Subcutaneous abdominal adipose tissue (tissue), 5 donors: ENCODE results near the gene GRID1.
"Not testable (repeated sequence)": the region's sequence is repeated elsewhere in the genome, so short reads cannot be mapped to it uniquely, and the experiment has no call there.

ENCODE experiments used
- H3K27ac ChIP-seq: one replicate; pipeline ENCODE4 v1.7.0; 2013; ENCODE audit warnings: low read depth, mild to moderate bottlenecking, inconsistent platforms, low read length, moderate library complexity
- H3K27me3 ChIP-seq, 5 donors: one replicate each; pipeline ENCODE4 v1.7.0; 2013; ENCODE audit warnings: low read length in 5 of 5, inconsistent platforms in 1 of 5; ENCODE audit not compliant: control insufficient read depth in 5 of 5, insufficient read depth in 4 of 5
- H3K36me3 ChIP-seq, 5 donors: one replicate each; pipeline ENCODE4 v1.7.0; 2013; ENCODE audit warnings: low read length in 5 of 5; ENCODE audit not compliant: control insufficient read depth in 5 of 5, insufficient read depth in 5 of 5
- H3K4me1 ChIP-seq, 5 donors: one replicate each; pipeline ENCODE4 v1.7.0; 2013; ENCODE audit warnings: low read length in 5 of 5, mild to moderate bottlenecking in 3 of 5, moderate library complexity in 1 of 5; ENCODE audit not compliant: control insufficient read depth in 5 of 5, insufficient read depth in 5 of 5
- H3K4me3 ChIP-seq, 5 donors: one replicate each; pipeline ENCODE4 v1.7.0; 2013; ENCODE audit warnings: low read length in 5 of 5, low read depth in 1 of 5
- H3K9ac ChIP-seq, 5 donors: one replicate each; pipeline ENCODE4 v1.7.0; 2013; ENCODE audit warnings: low read length in 5 of 5, mild to moderate bottlenecking in 4 of 5, moderate library complexity in 3 of 5
- H3K9me3 ChIP-seq, 5 donors: one replicate each; pipeline ENCODE4 v1.7.0; 2013; ENCODE audit warnings: low read length in 5 of 5; ENCODE audit not compliant: control insufficient read depth in 5 of 5
- donor health status: healthy.
- donor health status: healthy.
- donor health status: healthy.
- donor health status: healthy.
- donor health status: healthy.

Gene GRID1

DNA sequence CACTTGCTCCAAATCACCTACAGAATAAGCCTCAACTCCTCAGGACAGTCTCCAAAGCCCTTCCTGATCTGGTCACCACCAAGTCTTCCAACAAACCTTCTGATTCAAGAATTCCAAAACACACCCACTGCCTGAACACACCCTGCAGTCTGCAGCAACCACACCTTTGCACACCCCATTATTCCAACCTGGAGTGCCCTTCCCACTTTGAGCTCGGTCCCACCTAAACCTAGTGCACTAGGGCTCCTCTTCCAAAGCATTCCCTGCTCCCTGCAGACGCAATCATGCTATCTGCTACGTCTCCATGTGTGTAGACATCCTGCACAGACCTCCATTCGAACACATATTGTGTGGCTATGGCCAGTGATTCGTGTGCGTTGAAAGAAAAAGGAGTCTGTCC lies 289.3 kb downstream of the GRID1 start:
- Histone ChIP-seq H3K27me3 (peaks cover 0 to 5% (median 0%) of the 10 kb centered on the region in 5 donors), H3K9me3 (no peaks in the 10 kb centered on the region), H3K36me3 (no peaks in the 10 kb centered on the region), H3K9ac (no peak overlapping the region), H3K4me3 (no peak overlapping the region), H3K27ac (no peak overlapping the region), H3K4me1 (no peaks in the 10 kb centered on the region)

DNA sequence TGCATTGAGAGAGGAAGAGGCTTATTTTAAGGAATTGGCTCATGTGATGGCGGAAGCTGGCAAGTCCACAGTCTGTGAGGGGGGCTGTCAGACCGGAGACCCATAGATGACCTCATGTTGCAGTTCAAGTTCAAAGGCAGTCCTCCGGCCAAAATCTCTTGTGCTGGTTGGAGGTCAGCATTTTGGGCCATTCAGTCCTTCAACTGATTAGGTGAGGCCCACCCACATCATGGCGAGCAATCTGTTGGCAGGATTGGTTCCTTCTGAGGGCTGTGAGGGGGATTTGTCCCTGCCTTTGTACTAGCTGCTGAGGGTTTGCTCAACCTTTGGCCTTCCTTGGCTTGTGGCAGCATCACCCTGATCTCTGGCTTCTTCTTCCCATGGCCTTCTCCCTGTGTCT lies 290.1 kb downstream of the GRID1 start:
- not testable (repeated sequence) for H3K27ac ChIP-seq, H3K27me3 ChIP-seq, H3K4me3 ChIP-seq, H3K9ac ChIP-seq, H3K4me1 ChIP-seq, H3K9me3 ChIP-seq, H3K36me3 ChIP-seq

DNA sequence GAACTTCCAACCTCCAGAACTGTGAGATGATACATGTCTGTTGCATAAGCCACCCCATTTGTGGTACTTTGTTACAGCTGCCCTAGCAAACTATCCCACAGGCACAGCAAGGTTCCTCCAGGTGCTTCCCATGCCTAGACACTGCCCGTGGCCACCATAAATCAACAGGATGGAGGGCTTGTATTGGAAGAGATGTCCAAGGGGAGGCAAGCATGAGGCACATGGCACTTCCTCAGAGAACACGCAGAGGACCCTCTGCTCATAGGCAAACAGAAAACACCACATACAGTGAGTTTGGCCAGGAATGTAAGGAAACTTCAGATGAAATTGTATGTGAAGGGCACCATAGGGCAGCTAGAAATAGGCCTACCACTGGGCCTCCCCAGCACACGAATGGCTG lies 291.1 kb downstream of the GRID1 start:
- H3K9me3 ChIP-seq, result no peaks in the 10 kb centered on the region
- no peak overlapping the region for H3K9ac ChIP-seq
- no peak overlapping the region for H3K4me3 ChIP-seq
- H3K4me1 ChIP-seq, result no peaks in the 10 kb centered on the region
- H3K27ac ChIP-seq, result no peak overlapping the region
- H3K36me3 ChIP-seq, result no peaks in the 10 kb centered on the region
- H3K27me3 ChIP-seq, result peaks cover 0 to 3% (median 0%) of the 10 kb centered on the region in 5 donors

DNA sequence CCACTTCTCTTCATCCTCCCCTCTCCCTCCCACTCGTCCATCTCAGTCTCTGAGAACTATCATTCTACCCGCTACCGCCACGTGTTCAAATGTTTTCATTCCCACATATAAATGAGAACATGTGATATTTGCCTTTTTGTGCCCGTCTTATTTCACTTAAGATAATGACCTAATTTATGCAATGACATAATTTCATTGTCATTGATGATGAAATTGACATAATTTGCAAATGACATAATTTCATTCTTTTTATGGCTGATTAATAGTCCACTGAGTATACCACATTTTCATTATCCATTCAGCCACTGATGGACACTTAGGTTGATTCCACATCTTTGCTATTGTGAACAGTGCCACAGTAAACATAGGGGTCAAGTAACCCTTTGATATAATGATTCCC lies 292.3 kb downstream of the GRID1 start:
- Histone ChIP-seq H3K36me3 (no peaks in the 10 kb centered on the region), H3K9me3 (no peaks in the 10 kb centered on the region), H3K27ac (no peak overlapping the region), H3K27me3 (peaks cover 0 to 3% (median 0%) of the 10 kb centered on the region in 5 donors), H3K9ac (no peak overlapping the region), H3K4me3 (no peak overlapping the region), H3K4me1 (no peaks in the 10 kb centered on the region)

DNA sequence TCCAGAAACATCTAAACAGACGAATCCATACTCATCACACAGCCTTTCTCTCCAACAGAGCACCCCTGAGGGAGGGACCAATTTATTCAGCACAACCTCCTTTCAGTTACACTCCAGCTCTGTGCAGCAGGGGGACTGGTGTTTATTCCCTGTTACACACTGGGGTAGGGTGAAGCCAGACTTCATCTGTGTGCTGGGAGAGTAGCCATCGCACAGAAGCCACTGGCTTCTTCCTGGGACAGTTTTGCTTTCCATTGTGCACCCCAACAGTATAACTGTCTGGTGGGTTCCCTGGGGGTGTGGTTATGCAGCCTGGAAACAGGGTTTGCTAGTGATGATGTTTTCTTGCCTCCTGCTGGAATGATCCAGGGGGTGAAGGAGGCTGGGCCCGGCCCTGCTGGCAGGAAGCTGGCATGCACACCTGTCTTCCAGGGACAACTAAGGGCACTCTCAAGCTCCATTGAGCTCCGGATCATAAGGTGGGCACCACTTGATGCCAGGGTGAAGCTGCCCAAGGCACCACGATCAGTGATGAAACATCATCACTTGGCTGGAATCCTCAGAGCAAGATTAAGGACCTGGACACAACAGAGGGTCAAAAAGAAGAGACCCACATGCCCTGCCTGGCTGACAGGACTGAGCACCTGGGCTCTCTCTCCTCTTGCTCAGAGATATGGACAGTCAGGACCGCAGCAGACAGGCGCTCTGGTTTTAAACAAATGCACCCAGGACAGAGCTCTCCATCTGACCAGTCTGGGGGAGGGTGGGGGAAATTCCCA lies 293.2 kb downstream of the GRID1 start:
- Histone ChIP-seq H3K4me1 (no peaks in the 10 kb centered on the region), H3K36me3 (no peaks in the 10 kb centered on the region), H3K27ac (no peak overlapping the region), H3K9ac (no peak overlapping the region), H3K9me3 (no peaks in the 10 kb centered on the region), H3K4me3 (no peak overlapping the region), H3K27me3 (peaks cover 0 to 4% (median 0%) of the 10 kb centered on the region in 5 donors)

DNA sequence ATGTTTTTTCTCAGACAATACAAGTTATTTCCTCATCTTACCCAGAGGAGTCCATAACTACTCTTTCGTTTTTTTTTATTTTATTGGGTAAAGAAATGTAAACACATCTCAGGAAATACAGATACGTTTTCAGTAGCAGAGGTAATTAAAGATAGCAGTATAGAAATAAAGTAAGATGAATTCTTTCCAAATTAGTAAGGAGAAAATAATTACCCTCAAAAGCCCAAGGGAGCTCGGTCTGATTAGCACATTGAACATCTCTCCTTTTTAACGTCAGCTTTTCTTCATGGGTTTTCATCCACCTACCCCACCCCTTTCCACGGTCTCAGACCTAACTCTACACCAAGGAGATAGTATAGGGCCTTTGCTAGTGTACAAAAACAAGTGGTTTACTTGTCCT lies 294.2 kb downstream of the GRID1 start:
- Histone ChIP-seq H3K9ac (no peak overlapping the region), H3K9me3 (no peaks in the 10 kb centered on the region), H3K36me3 (no peaks in the 10 kb centered on the region), H3K4me3 (no peak overlapping the region), H3K27ac (no peak overlapping the region), H3K4me1 (no peaks in the 10 kb centered on the region), H3K27me3 (peaks cover 0 to 4% (median 0%) of the 10 kb centered on the region in 5 donors)

DNA sequence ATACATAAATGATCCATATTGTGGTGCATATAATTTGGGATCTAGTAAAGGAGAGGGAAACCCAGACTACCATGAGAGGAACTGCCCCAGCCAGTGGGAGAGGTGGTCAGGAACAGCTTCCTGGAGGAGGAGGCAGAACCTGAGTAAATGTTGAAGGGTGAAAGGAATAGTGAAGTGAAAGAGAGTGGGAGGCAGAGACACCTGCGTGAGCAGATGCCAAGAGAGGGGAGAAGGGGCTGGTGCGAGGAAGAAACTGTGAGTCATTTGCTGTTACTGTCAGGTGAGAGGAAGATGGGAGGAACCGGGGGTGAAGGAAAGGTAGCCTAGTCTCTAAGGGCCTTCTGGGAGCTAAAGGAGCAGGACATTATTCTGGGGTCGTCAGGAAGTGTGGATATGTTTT lies 294.8 kb downstream of the GRID1 start:
- no peak overlapping the region for H3K9ac ChIP-seq
- H3K27me3 ChIP-seq, result peaks cover 0 to 8% (median 0%) of the 10 kb centered on the region in 5 donors
- no peaks in the 10 kb centered on the region for H3K36me3 ChIP-seq
- H3K4me1 ChIP-seq, result no peaks in the 10 kb centered on the region
- no peak overlapping the region for H3K4me3 ChIP-seq
- no peak overlapping the region for H3K27ac ChIP-seq
- no peaks in the 10 kb centered on the region for H3K9me3 ChIP-seq

DNA sequence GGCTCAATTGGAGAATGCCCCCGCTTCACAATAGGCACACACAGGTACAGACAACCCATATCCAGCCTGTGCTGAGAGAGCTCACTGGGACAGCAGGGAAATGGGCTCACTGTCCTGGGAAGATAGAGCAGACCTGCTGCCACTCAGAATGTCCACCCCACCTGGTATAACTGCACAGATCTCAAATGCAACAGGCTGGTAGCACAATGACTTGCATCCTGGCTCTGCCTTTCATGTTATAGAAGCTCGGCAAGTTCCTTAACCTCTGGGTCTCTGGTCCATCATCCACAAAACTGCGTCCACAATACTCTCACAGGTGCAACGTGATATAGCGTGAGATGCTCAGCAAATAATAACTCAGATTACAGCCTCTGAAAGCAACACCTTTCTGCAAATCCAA lies 295.4 kb downstream of the GRID1 start:
- Histone ChIP-seq H3K9me3 (no peaks in the 10 kb centered on the region), H3K27ac (no peak overlapping the region), H3K36me3 (no peaks in the 10 kb centered on the region), H3K27me3 (peaks cover 0 to 8% (median 0%) of the 10 kb centered on the region in 5 donors), H3K9ac (no peak overlapping the region), H3K4me3 (no peak overlapping the region), H3K4me1 (no peaks in the 10 kb centered on the region)

DNA sequence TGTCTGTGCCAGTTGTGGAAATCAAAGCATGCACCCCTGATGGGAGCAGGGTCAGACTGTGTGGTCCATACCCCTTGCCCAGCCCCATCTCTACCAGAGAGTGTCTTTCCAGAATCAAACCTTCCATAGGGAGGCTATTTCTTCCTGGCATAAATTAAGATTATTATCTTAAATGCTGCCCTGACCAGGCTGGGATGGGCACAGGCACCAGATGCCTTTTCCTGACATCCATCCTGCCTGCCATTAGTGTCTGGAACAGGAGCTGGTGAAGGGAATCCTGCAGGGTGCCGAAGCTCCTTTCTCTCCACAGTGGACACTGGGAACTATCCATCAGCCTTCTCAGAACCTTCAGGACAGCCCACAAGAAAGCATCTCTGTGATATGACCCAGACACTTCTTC lies 296.3 kb downstream of the GRID1 start:
- H3K36me3 ChIP-seq, result no peaks in the 10 kb centered on the region
- H3K9ac ChIP-seq, result no peak overlapping the region
- H3K4me1 ChIP-seq, result no peaks in the 10 kb centered on the region
- no peak overlapping the region for H3K4me3 ChIP-seq
- no peaks in the 10 kb centered on the region for H3K9me3 ChIP-seq
- no peak overlapping the region for H3K27ac ChIP-seq
- H3K27me3 ChIP-seq, result peaks cover 0 to 5% (median 0%) of the 10 kb centered on the region in 5 donors

DNA sequence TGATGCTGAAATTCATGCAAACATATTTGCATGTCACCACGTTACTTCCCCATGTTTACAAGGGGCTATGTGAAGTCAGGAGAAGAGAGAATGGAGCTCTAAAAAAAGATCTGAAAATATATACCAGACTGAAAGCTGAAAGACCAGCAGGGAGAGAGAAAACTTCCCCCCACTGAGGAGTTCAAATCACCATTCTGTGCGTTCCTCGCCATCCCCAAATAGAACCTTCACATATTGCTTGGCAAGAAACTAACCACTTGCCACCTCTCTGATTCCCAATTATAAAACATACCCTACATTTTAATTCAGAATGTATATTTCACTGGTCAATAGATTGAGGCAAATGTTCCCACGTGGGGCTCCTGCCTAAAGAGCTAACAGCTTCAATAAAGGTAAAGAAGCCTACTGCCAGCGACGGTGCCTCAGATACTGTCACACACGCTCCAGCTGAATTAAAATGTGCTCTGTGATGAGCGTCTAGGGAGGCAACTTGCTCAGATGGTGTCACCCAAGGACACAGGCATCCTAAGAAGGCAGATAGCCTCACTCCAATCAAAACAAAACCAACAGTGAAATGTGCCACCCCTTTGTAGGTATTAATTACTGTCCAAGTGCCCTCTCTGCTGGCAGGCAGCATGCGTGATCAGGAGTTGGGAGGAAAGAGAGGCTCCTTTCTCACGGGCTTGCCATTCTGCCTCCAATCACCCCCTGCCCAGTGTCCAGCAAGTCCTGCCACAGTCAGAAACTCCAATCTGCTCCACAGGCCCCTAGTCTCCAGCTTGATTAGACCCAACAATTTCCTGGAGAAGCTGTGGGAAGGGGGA lies 298.2 kb downstream of the GRID1 start:
- no peaks in the 10 kb centered on the region for H3K9me3 ChIP-seq
- no peak overlapping the region for H3K4me3 ChIP-seq
- H3K36me3 ChIP-seq, result no peaks in the 10 kb centered on the region
- H3K9ac ChIP-seq, result no peak overlapping the region
- H3K27ac ChIP-seq, result no peak overlapping the region
- H3K27me3 ChIP-seq, result peaks cover 0 to 5% (median 0%) of the 10 kb centered on the region in 5 donors
- H3K4me1 ChIP-seq, result no peaks in the 10 kb centered on the region
